Dermis blood vessel endothelial cell (primary cell): ENCODE data around the gene ANAPC13. TPM values are rescaled to one million over a fixed set of nuclear protein-coding genes. Genes with fewer than 3 reads are reported as not detected.
A peak's percentile ranks its signal among the peaks of the same experiment; 100 is the strongest.

Experiments
- DNase-seq: peaks from one replicate; pipeline ENCODE4 v3.0.0; 2010
- total RNA-seq: library from RNA; depleted of rRNA; stranded (reverse); fragments of >200 nt; gene quantifications from 2 replicates; pipeline ENCODE4 v1.2.3, GENCODE V29; 2014

ANAPC13 gene, protein sequence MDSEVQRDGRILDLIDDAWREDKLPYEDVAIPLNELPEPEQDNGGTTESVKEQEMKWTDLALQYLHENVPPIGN
- total RNA-seq, result 80.8 and 87.0 TPM in 2 replicates

DNA sequence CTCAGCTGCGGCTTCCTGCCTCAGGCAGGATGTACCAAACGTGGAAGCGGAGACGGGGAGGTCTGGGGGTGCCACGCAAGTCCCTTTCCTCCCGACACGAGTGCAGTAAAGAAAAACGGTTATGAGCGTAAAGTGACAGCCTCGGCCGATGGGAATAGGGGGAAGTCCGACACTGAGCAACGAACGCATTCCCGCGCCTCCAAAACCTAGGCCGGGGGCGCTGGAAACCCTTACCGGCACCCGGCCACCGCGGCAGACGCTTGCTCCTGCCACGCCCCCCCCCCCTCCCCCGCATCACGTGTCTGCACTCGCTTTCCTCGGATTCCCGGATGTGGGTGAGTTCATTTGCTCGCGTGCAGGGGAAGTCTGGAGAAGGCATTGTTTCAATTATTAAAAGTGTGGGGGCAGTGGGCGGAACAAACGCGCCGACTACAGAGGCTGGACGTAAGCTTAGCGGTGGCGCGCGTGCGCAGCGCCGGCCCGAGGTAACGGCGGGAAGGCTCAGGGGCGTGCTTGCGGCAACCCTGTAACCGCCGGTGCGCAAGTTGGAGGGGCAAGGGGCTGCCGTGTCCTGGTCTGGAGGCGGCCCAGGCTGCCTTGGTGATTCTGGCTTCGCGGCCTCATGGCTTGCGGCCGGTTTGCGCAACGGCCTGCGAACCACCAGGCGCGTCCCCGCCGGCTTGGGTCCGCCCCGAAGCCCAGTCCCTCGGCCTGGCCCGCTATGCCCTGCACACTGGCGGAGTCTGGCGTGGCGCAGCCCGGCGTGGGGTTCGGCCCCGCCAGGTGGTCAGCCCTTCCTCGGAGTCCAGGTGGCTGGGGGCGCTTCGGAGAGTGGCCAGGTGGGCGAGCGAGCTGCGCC is at the start of gene ANAPC13, which contains the start of gene CEP63:
Gene ANAPC13 (minus strand): TSS at position 268 of the 859 bp plus-strand sequence. CDS start 3,081 bp downstream, outside the sequence.
Gene CEP63 (plus strand): TSS at position 340 of the 859 bp plus-strand sequence. CDS start 9,264 bp downstream, outside the sequence.
- DNase-seq, result peak; percentile 100

DNA sequence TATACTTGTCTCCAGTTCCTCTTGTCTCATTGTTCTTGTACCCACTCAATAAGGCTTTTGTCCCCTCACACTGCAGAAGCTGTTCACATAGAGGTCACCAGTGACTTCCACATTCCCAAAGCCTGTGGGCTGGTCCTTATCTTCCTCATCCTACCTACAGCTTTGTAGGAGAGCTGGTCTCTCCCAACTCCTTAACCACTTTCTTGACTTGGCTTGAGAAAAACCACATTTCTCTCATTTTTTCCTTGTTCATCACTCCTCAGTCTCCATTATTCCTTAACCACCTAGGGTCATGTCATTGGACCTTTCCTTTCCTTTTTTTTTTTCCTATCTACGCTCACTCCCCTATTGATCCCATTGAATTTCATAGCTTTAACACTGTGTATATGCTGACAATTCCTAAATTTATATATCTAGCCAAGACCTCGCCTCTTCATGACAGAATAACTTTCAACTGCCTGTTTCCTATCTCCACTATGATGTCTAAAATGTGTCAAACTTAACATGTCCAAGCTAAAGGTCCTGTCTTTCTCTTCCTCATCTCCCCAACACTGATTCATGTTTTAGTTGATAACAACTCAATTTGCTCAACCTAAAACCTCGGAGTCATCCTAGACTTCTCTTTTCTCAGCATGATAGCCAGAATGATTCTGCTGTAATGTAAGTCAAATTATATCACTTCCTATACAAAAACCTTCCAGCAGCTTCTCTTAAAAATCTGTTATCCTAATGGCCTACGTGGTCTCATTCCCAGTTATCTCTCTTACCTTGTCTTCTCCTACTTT is 49.6 kb upstream of the ANAPC13 start:
- DNase-seq, result no peak

- DNase-seq, result no peak
Observed at GRCh38 chr3:134533493-134533892, 47.7 kb upstream of the ANAPC13 start.

- DNase-seq, result no peak
Observed at GRCh38 chr3:134527538-134528186, 41.9 kb upstream of the ANAPC13 start.

GRCh38 chr3:134527037-134527436 is 41.3 kb upstream of the ANAPC13 start:
- DNase-seq, result peak; percentile 11

- no peak for DNase-seq
Observed at GRCh38 chr3:134526319-134526718, 40.5 kb upstream of the ANAPC13 start.

DNA sequence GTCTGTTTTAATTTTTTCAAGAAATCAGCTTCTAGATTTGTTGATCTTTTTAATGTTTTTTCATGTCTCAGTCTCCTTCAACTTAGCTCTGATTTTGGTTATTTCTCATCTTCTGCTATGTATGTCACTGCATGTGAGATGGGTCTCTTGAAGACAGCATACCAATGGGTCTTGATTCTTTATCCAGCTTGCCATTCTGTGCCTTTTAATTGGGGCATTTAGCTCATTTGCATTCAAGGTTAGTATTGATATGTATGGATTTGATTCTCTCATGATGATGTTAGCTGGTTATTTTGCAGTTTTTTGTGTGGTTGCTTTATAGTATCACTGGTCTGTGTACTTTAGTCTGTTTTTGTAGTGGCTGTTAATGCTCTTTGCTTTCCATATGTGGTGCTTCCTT is 39.5 kb upstream of the ANAPC13 start:
- DNase-seq, result no peak

DNA sequence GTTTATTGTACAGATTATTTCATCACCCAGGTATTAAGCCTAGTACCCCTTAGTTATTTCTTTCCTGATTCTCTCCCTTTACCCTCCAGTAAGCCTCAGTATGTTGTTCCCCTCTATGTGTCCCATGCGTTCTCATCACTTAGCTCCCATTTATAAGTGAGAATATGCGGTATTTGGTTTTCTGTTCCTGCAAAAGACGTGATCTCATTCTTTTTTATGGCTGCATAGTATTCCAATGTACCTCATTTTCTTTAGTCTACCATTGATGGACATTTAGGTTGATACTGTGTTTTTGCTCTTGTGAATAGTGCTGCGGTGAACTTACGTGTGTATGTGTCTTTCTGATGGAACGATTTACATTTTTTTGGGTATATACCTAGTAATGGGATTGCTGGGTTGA is 36.8 kb upstream of the ANAPC13 start:
- DNase-seq, result no peak

DNA sequence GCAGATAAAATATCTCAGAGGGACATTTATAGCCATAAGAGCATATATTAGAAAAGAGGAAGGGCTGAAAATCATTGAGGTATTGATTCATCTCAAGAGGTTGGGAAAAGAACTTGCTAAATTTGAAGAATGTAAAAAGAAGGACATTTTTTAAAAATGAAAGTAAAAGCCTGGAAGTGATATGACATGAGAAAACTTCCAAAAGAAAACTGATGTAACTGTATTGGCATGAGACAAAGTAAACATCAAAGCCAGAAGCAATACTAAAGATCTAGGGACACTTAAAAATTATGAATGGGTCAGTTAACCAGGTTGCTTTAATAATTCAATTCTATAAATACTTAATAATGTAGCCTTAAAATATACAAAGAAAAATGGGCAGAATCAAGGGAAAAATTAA is 32.0 kb upstream of the ANAPC13 start:
- DNase-seq, result peak; percentile 9

DNA sequence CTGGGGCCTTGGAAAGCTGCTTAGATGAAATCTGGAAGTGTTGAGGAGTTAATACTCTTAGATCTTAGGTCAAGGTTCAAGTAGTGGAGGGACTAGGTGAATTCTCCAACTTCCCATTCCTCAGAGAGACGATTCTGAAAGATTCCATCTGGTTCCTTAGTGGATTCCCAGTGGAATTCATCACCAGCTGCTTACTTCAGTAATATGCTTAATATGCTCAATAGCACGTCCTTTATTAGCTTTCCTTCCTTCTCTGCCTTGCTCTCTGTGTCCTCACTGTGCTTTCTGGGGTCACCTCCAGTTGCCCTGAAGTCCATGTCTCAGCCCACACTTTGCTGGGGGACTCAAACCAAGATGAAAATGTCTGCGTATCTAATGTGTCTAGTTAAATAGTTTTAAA is 31.1 kb upstream of the ANAPC13 start:
- peak; percentile 4 for DNase-seq

DNA sequence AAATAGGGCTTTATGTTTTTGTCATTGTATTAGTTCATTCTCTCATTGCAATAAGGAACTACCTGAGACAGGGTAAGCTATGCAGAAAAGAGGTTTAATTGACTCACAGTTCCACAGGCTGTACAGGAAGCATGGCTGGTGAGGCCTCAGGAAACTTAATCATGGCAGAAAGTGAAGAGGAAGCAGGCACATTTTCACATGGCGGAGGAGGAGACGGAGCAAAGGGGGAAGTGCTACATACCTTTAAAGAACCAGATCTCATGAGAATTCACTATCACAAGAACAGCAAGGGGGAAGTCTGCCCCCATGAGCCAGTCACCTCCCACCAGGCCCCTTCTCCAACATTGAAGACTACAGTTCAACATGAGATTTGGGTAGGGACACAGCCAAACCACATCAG is 25.7 kb upstream of the ANAPC13 start:
- DNase-seq, result no peak

- DNase-seq, result no peak
Observed at GRCh38 chr3:134505485-134505884, 19.7 kb upstream of the ANAPC13 start.

DNA sequence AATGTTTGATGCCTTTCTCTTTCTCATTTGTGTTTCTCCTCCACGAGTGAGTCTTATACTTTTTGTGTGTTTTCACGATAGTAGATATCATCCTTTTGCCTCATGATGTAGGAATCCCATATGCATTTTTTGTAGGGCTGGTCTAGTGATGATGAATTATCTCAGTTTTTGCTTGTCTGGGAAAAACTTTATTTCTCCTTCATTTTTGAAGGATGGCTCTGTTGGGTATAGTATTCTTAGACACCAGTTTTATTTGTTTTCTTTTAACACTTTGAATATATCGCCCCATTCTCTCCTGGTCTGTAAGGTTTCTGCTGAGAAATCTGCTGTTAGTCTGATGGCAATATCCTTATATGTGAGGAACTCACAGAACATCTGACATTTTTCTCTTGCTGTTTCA is 18.3 kb upstream of the ANAPC13 start:
- DNase-seq, result no peak

DNA sequence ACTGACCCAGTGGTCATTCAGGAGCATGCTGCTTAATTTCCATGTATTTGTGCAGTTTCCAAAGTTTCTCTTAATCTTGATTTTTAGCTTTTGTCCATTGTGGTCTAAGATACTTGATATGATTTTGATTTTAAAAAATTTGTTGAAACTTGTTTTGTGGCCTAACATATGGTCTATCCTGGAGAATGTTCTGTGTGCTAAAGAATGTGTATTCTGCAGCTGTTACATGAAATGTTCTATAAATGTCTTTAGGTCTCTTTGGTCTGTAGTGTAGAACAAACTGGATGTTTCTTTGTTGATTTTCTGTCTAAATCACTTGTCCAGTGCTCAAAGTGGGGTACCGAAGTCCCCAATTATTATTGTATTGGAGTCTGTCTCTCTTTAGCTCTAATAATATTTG is 17.5 kb upstream of the ANAPC13 start:
- DNase-seq, result no peak

DNA sequence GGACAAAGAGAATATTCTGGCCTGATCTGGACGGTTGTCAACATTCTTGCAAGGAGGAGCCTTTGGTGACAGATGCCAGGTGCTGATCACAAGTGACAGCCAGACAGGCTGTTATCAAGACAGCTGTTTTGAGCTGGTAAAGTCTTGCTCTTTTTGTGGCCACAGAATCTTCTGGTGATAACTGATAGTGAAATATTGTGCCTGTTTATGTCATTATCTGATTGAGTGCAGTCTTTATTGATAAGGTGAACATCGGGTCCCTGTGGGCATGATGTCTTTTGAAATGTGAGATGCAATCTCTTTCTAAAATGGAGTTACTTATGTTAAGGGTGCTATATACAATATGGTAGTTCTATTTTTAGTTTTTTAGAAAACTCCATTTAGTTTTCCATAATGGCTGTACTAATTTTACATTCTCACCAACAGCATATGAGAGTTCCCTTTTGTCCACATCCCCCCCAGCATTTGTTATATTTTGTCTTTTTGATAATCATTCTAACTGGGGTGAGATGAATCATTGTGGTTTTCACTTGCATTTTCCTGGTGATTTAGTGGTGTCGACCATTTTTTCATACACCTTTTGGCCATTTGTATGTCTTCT is 10.8 kb upstream of the ANAPC13 start:
- DNase-seq, result no peak

GRCh38 chr3:134495980-134496379 is 10.2 kb upstream of the ANAPC13 start:
- no peak for DNase-seq

GRCh38 chr3:134494495-134494894 is 8.7 kb upstream of the ANAPC13 start:
- DNase-seq, result no peak

DNA sequence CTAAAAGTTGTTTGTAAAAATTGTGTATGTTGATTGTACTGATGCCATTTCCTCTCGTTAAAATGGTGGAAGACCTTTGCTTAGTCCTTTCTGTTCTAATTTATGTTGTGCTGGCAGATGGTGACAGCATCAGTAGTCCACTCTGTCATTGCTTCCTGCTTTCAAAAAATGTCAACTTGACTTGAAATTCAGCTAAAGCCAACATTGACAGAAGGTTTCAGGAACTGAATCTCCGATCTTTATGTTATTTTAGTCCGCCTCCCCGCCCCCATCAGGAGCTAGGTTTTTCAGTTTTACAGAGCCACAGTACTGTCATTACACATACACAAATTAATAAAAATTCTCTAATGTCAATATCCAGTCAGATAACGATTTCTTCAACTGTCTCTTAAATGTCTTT is 1.6 kb upstream of the ANAPC13 start:
- peak; percentile 17 for DNase-seq

GRCh38 chr3:134486577-134487041 is 824 bp upstream of the ANAPC13 start:
- DNase-seq, result peak; percentile 46

GRCh38 chr3:134485075-134485717 is 589 bp downstream of the ANAPC13 start:
- peak; percentile 55 for DNase-seq

DNA sequence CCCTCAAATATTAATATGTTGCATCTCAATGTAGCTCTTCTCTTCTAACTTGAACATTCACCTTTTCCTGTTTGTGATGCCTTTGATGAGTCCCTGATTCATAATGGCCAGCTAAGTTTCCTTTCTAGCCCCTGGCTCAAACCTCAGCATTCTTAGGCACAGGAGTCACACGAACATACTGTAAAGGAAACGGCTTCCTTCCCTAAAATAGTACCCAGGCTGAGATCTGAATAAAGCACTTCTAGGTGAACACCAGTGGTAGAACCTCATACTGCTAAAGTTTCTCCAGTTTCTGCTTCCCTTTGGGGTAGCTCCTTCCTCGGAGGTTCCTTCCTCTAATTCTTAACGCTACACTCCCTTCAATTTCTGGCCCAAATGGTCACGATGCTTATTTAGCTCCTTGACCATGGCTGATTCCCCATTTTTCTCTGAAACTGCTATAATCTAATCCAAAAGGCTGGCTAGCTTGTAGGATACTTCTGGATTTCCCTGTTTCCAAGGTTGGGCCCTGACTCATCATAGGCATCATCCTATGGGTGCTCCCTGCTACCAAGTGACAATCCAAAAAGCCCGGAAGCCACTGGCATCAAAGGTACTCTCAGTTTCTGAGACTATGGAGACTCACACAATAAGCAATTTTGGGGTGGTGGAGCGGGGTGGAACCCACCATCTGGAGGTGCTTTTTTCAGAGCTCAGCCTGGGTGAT is 2.4 kb downstream of the ANAPC13 start:
- DNase-seq, result peak; percentile 92
